K562 (cell line): Measurements from ENCODE around the gene CD52. TPM values are rescaled to one million over a fixed set of nuclear protein-coding genes. Genes with fewer than 3 reads are reported as not detected.

Source experiments
- ATAC-seq: fragments of 200-7000 bp; cut with Tn5 transposase; 3 replicates; pipeline ENCODE4 v1.9.1; 2020; ENCODE audit warnings: moderate library complexity
- BruUV-seq: library from RNA; stranded (reverse); fragments of 400-500 nt; replicated peaks from 2 replicates; lab custom pipeline; 2021; lab: Mats Ljungman, UMichigan
- CTCF ChIA-PET: fragments of 300-600 bp; formaldehyde crosslinking; extraction: SDS; loops from one replicate; lab custom pipeline; 2021; ENCODE audit warnings: low intra/inter-chr PET ratio; lab: Yijun Ruan, JAX
- POLR2A ChIA-PET: fragments of 300-600, 350-650 bp; sonication (Branson Sonifier 250); formaldehyde crosslinking; extraction: SDS; loops from one replicate; lab custom pipeline; 2021; ENCODE audit warnings: antibody characterized with exemption, inconsistent platforms; lab: Yijun Ruan, JAX
- DNase-seq, 4 experiments: peaks; one replicate each; pipeline versions ENCODE4 v3.0.0 to v3.0.0-alpha.2; 2011 to 2018; ENCODE audit warnings: low spot score in 3 of 4, mixed read lengths in 3 of 4; ENCODE audit errors: extremely low read depth in 1 of 4
- FAIRE-seq: peaks from 2 replicates; lab custom pipeline; 2011; peaks lifted over from hg19 to GRCh38; lab: Jason Lieb, UNC
- H2AFZ ChIP-seq: 2 replicates; pipeline ENCODE4 v1.6.0; 2011; ENCODE audit warnings: low read depth, low read length, control low read depth, inconsistent platforms
- H3K27ac ChIP-seq: fragments of 200-600 bp; 3 replicates; pipeline ENCODE4 v1.8.0; 2011; ENCODE audit warnings: low read depth, mild to moderate bottlenecking, control low read depth, inconsistent platforms, low read length, moderate library complexity, mixed read lengths; ENCODE audit errors: extremely low read depth
- H3K27me3 ChIP-seq, 2 experiments: fragments of 300-600 bp in 1 of 2; 2 replicates in 1 of 2; 3 replicates in 1 of 2; pipeline versions ENCODE4 v1.6.0 to v1.8.0; 2011; ENCODE audit warnings: inconsistent platforms in 2 of 2, low read length in 2 of 2, mild to moderate bottlenecking in 1 of 2, mixed read lengths in 1 of 2, moderate library complexity in 1 of 2; ENCODE audit not compliant: control insufficient read depth in 2 of 2, insufficient read depth in 2 of 2
- H3K36me3 ChIP-seq: fragments of 300-600 bp; 3 replicates; pipeline ENCODE4 v1.8.0; 2011; ENCODE audit warnings: mild to moderate bottlenecking, low read length, inconsistent platforms; ENCODE audit not compliant: control insufficient read depth, insufficient read depth
- H3K4me1 ChIP-seq, 2 experiments: fragments of 200-600 bp in 1 of 2; replicated peaks in 1 of 2; 2 replicates in 1 of 2; 3 replicates in 1 of 2; pipeline versions ENCODE4 v1.5.1 to v1.8.0; 2011; ENCODE audit warnings: inconsistent platforms in 2 of 2, low read length in 2 of 2, mild to moderate bottlenecking in 1 of 2, mixed read lengths in 1 of 2, moderate library complexity in 1 of 2; ENCODE audit not compliant: control insufficient read depth in 2 of 2, insufficient read depth in 2 of 2
- H3K4me2 ChIP-seq: 2 replicates; pipeline ENCODE4 v1.6.1; 2011; ENCODE audit warnings: low read length, control low read depth, inconsistent platforms, mixed read lengths; ENCODE audit not compliant: insufficient read depth
- H3K4me3 ChIP-seq: fragments of 200-600 bp; sonication (generic), shearing (Covaris generic); 2 replicates; pipeline ENCODE4 v1.5.1; 2016; ENCODE audit warnings: control low read depth, inconsistent platforms
- H3K79me2 ChIP-seq: fragments of 200-600 bp; 3 replicates; pipeline ENCODE4 v1.8.0; 2011; ENCODE audit warnings: low read length, inconsistent platforms; ENCODE audit not compliant: control insufficient read depth, insufficient read depth
- H3K9ac ChIP-seq, 2 experiments: 2 replicates each; pipeline versions ENCODE4 v1.6.0 to v1.6.1; 2011; ENCODE audit warnings: low read depth in 2 of 2, low read length in 2 of 2, control low read depth in 1 of 2, inconsistent platforms in 1 of 2, mild to moderate bottlenecking in 1 of 2, mixed read lengths in 1 of 2; ENCODE audit not compliant: insufficient read depth in 1 of 2
- H3K9me1 ChIP-seq: one replicate; pipeline ENCODE4 v1.6.0; 2011; ENCODE audit warnings: inconsistent platforms, mild to moderate bottlenecking, low read length, moderate library complexity; ENCODE audit not compliant: control insufficient read depth, insufficient read depth
- H3K9me3 ChIP-seq: replicated peaks from 2 replicates; pipeline ENCODE4 v1.5.1; 2011; ENCODE audit warnings: low read depth, low read length, inconsistent platforms; ENCODE audit not compliant: control insufficient read depth, insufficient read depth
- H4K20me1 ChIP-seq: replicated peaks from 2 replicates; pipeline ENCODE4 v1.6.1; 2011; ENCODE audit warnings: low read length, inconsistent platforms, mixed read lengths; ENCODE audit not compliant: control insufficient read depth, insufficient read depth
- NKRF ChIP-seq: fragments of 450-650 bp; IDR thresholded peaks from 2 replicates; pipeline ENCODE4 v1.6.1; 2016; ENCODE audit warnings: borderline replicate concordance
- RUNX1 ChIP-seq: sonication (generic); IDR thresholded peaks from 2 replicates; pipeline ENCODE4 v1.6.1; 2016; ENCODE audit warnings: antibody characterized with exemption, low read depth
- SIN3A ChIP-seq, 2 experiments: fragments of 150-350 bp in 1 of 2; IDR thresholded peaks; 2 replicates each; pipeline ENCODE4 v1.6.1; 2011 to 2016; ENCODE audit warnings: borderline replicate concordance in 2 of 2, low read depth in 2 of 2, low read length in 2 of 2, mild to moderate bottlenecking in 2 of 2, moderate library complexity in 2 of 2; ENCODE audit not compliant: control insufficient read depth in 1 of 2
- XRCC4 ChIP-seq: IDR thresholded peaks from one replicate; pipeline ENCODE4 v1.6.1; 2011; ENCODE audit not compliant: insufficient read depth, insufficient read length; ENCODE audit errors: extremely low read depth
- ZMIZ1 ChIP-seq, 2 experiments: fragments of 150-350 bp in 1 of 2; IDR thresholded peaks; 2 replicates each; pipeline ENCODE4 v1.6.1; 2012 to 2016; ENCODE audit warnings: low read depth in 2 of 2, low read length in 2 of 2, mild to moderate bottlenecking in 1 of 2, moderate library complexity in 1 of 2
- ZNF121 ChIP-seq: sonication (generic); formaldehyde crosslinking; conservative IDR thresholded peaks from 2 replicates; pipeline ENCODE4 v1.8.0; 2022; ENCODE audit warnings: missing genetic modification reagents
- ZNF592 ChIP-seq: fragments of 450-650 bp; IDR thresholded peaks from 2 replicates; pipeline ENCODE4 v1.6.1; 2017; ENCODE audit warnings: antibody characterized with exemption, mild to moderate bottlenecking
- WGBS: fragments of 100-300 bp; shearing (Covaris generic); methylation state at CpG from one replicate; pipeline ENCODE4 v1.1.6; 2016; ENCODE audit warnings: low coverage, mixed read lengths; ENCODE audit not compliant: insufficient coverage; ENCODE audit errors: missing lambda C conversion rate; 5-methylcytosine and 5-hydroxymethylcytosine counted together
- in situ Hi-C: fragments of 300-500 bp; cut with MboI; formaldehyde crosslinking; loops from 4 replicates; pipeline ENCODE4 v1.15.0; 2018; ENCODE audit warnings: inconsistent platforms, mixed read lengths
- intact Hi-C: fragments of 100-400 bp; cut with micrococcal nuclease; formaldehyde crosslinking; loops from 2 replicates; pipeline ENCODE4 v1.14.2; 2022
- polyA plus RNA-seq, 8 experiments: library from polyadenylated mRNA; depleted of rRNA in 4 of 8; stranded (reverse) in 5 of 8; unstranded in 3 of 8; fragments of >200 nt; fragmentation: Nextera tagmentation in 2 of 8; fragmentation: Illumina TruSeq in 1 of 8; extraction: Ambion mirVana in 2 of 8; extraction: Trizol in 1 of 8; gene quantifications; 2 replicates each; pipeline versions ENCODE4 v1.2.1 to v1.2.3, GENCODE V29; 2011 to 2014; ENCODE audit warnings: inconsistent platforms in 1 of 8, missing spikeins in 1 of 8
- total RNA-seq, 7 experiments: library from RNA; depleted of rRNA in 6 of 7; stranded (reverse); fragments of >200 nt in 6 of 7; fragmentation: Illumina TruSeq in 2 of 7; extraction: Trizol in 2 of 7; gene quantifications; 2 replicates each; pipeline versions ENCODE4 v1.2.1 to v1.2.3, GENCODE V29; 2011 to 2021; ENCODE audit warnings: low replicate concordance in 1 of 7

CD52 gene
- total and polyA plus RNA-seq, 9 of the 15 experiments (the other 6 are each of a cell fraction or from before 2014, with no cell fraction given), result 34.9 to 488 (median 173) TPM

GRCh38 chr1:26291433-26291832, 26.3 kb upstream of the CD52 start:
- Histone ChIP-seq H4K20me1 (no peaks in the 10 kb centered on the region), H3K9me1 (no peaks in the 10 kb centered on the region), H3K4me3 (no peak overlapping the region), H3K9me3 (no peaks in the 10 kb centered on the region), H3K9ac (peak overlapping the region in 1 of 2 experiments; percentile 31; a peak in 1 of 4 replicates), H2AFZ (no peak overlapping the region), H3K79me2 (no peaks in the 10 kb centered on the region), H3K36me3 (peaks cover 9% of the 10 kb centered on the region; the same call in 1 of the 3 replicates), H3K4me1 (peaks cover 34 to 55% of the 10 kb centered on the region in 2 experiments), H3K27me3 (no peaks in the 10 kb centered on the region), H3K27ac (no peak overlapping the region), H3K4me2 (no peak overlapping the region)
- WGBS, result 88% methylated on average over 3 of the region's 3 CpGs
- in situ Hi-C loops (no loop called here), intact Hi-C loops (no loop called here)
- FAIRE-seq (no peak), DNase-seq (no peak), ATAC-seq (no peak)
- POLR2A ChIA-PET, result interaction anchor here (1.0 kb wide), 1 partner anchor 11 kb away, joined by 4 read pairs; no protein-coding TSS in a partner anchor
- no TSS peak for BruUV-seq
- TF ChIP-seq NKRF (no peak), ZMIZ1 (IDR thresholded peaks at IDR 0.05; ENCODE audit: low read depth in 2 of 2, low read length in 2 of 2) (no peak), ZNF592 (no peak), SIN3A (IDR thresholded peaks at IDR 0.05; ENCODE audit: borderline replicate concordance in 2 of 2, control insufficient read depth in 1 of 2, low read depth in 2 of 2, low read length in 2 of 2) (no peak), XRCC4 (no peak), ZNF121 (no peak), RUNX1 (no peak)
- CTCF ChIA-PET, result no interaction called here
